IPS-18a (cell line): ENCODE measurements around the gene RPH3AL.
"Not testable (repeated sequence)": the region's sequence is repeated elsewhere in the genome, so short reads cannot be mapped to it uniquely, and the experiment has no call there.

Source experiments
- H3K27ac ChIP-seq: one replicate; pipeline ENCODE4 v1.5.1; 2013; ENCODE audit warnings: low read length
- H3K27me3 ChIP-seq: one replicate; pipeline ENCODE4 v1.6.1; 2013; ENCODE audit warnings: mild to moderate bottlenecking, low read length; ENCODE audit not compliant: control insufficient read depth, insufficient read depth
- H3K36me3 ChIP-seq: one replicate; pipeline ENCODE4 v1.6.1; 2013; ENCODE audit warnings: low read depth, low read length; ENCODE audit not compliant: control insufficient read depth
- H3K4me1 ChIP-seq: one replicate; pipeline ENCODE4 v1.6.1; 2013; ENCODE audit warnings: low read depth, low read length; ENCODE audit not compliant: control insufficient read depth
- H3K4me3 ChIP-seq: one replicate; pipeline ENCODE4 v1.5.1; 2013; ENCODE audit warnings: low read length
- H3K9ac ChIP-seq: one replicate; pipeline ENCODE4 v1.6.1; 2013; ENCODE audit warnings: mild to moderate bottlenecking, low read length, moderate library complexity
- H3K9me3 ChIP-seq: one replicate; pipeline ENCODE4 v1.6.1; 2013; ENCODE audit warnings: low read depth, low read length; ENCODE audit not compliant: control insufficient read depth

The RPH3AL gene

GRCh38 chr17:180381-181244, 172.0 kb downstream of the RPH3AL start:
- peak overlapping the region; percentile 39 for H3K4me3 ChIP-seq
- no peaks in the 10 kb centered on the region for H3K9me3 ChIP-seq
- H3K36me3 ChIP-seq: no peaks in the 10 kb centered on the region
- H3K9ac ChIP-seq: no peak overlapping the region
- H3K4me1 ChIP-seq: no peaks in the 10 kb centered on the region
- H3K27ac ChIP-seq: no peak overlapping the region
- peaks cover 73% of the 10 kb centered on the region for H3K27me3 ChIP-seq

- peak overlapping the region; percentile 39 for H3K4me3 ChIP-seq
- no peak overlapping the region for H3K9ac ChIP-seq
- peaks cover 73% of the 10 kb centered on the region for H3K27me3 ChIP-seq
- H3K9me3 ChIP-seq: no peaks in the 10 kb centered on the region
- no peak overlapping the region for H3K27ac ChIP-seq
- H3K4me1 ChIP-seq: no peaks in the 10 kb centered on the region
- no peaks in the 10 kb centered on the region for H3K36me3 ChIP-seq
Observed at GRCh38 chr17:179781-180380, 172.7 kb downstream of the RPH3AL start.

DNA sequence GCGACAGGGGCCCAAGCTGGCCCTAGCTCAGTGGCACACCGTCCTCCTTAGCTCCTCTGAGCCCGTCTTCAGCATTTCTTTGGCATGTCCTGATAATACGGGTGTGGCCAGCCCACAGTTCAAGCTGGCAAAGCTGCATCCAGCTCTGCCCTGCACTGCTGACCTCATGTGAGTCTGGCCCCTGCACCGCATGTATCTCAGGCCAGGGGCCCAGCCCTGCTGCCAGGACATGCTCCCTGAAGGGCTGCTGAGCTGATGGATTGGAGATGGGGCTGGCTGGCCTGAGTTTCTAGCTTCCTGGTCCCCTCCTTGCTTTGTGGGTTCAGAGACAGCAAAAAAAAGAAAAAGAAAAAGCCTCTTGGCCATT, 173.6 kb downstream of the RPH3AL start:
- Histone ChIP-seq H3K4me3 (no peak overlapping the region), H3K27ac (no peak overlapping the region), H3K9ac (no peak overlapping the region), H3K9me3 (no peaks in the 10 kb centered on the region), H3K36me3 (no peaks in the 10 kb centered on the region), H3K27me3 (peaks cover 65% of the 10 kb centered on the region), H3K4me1 (no peaks in the 10 kb centered on the region)

DNA sequence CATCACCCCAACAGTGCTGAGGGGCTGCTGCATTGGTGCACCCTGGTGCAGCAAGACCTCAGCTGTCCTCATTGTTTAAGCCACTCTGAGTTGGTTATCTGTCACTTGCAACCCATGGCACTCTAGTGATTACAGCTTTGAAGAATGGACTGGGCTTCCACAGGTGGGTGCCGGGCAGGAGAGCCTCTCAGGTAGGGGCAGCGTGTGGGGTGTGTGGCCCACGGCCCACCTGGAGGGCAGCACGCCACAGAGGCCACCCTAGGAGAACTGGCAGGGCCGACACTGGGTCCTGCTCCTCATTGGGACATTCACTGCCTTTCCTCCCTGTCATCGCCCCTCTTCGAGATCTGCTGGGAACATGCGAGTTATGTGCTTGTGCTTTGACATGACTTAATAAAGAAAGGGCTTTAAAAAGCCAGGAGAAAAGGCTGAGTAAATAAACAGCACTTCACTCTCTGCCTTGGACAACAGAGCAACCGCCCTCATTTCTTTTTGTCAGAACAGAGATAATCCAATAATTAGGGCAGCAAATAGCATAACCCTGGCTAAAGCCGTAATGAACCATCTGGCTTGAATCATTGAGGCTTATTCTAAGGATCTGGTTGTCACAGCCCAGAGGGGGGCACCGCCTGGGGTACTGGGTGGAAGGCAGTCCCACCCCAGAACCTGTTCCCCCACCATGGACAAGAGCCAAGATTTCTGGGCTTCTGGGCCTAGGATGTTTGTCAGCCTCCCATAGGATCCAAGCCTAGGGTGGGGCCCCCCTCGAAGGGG, 174.1 kb downstream of the RPH3AL start:
- Histone ChIP-seq H3K27me3 (peaks cover 60% of the 10 kb centered on the region), H3K4me1 (no peaks in the 10 kb centered on the region), H3K36me3 (no peaks in the 10 kb centered on the region), H3K4me3 (no peak overlapping the region), H3K9ac (no peak overlapping the region), H3K27ac (no peak overlapping the region), H3K9me3 (no peaks in the 10 kb centered on the region)

DNA sequence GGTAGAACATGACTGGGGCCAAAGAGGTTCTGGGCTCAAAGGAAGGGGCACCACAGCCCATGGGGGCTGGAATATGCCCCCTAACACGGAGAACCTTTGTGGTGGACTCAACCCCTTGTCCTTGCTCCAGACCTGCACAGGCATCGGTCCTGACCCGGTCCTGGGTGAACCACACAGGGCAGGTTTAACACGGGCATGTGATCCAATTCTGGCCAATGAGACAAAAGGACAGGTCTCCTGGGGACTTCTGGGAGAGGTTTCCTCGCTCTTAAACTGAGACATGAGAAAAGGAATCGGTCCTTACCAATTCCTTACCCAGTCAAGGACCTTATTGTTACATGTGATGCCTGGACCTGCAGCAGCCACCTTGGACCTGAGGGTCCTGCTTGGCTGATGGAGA, 174.8 kb downstream of the RPH3AL start:
- no peaks in the 10 kb centered on the region for H3K9me3 ChIP-seq
- no peak overlapping the region for H3K9ac ChIP-seq
- no peaks in the 10 kb centered on the region for H3K4me1 ChIP-seq
- no peak overlapping the region for H3K4me3 ChIP-seq
- no peak overlapping the region for H3K27ac ChIP-seq
- H3K27me3 ChIP-seq: peaks cover 52% of the 10 kb centered on the region
- no peaks in the 10 kb centered on the region for H3K36me3 ChIP-seq

- Histone ChIP-seq H3K9ac (no peak overlapping the region), H3K27me3 (peaks cover 46% of the 10 kb centered on the region), H3K36me3 (no peaks in the 10 kb centered on the region), H3K4me1 (no peaks in the 10 kb centered on the region), H3K4me3 (no peak overlapping the region), H3K27ac (no peak overlapping the region), H3K9me3 (no peaks in the 10 kb centered on the region)
Observed at GRCh38 chr17:177155-177554, 175.5 kb downstream of the RPH3AL start.

DNA sequence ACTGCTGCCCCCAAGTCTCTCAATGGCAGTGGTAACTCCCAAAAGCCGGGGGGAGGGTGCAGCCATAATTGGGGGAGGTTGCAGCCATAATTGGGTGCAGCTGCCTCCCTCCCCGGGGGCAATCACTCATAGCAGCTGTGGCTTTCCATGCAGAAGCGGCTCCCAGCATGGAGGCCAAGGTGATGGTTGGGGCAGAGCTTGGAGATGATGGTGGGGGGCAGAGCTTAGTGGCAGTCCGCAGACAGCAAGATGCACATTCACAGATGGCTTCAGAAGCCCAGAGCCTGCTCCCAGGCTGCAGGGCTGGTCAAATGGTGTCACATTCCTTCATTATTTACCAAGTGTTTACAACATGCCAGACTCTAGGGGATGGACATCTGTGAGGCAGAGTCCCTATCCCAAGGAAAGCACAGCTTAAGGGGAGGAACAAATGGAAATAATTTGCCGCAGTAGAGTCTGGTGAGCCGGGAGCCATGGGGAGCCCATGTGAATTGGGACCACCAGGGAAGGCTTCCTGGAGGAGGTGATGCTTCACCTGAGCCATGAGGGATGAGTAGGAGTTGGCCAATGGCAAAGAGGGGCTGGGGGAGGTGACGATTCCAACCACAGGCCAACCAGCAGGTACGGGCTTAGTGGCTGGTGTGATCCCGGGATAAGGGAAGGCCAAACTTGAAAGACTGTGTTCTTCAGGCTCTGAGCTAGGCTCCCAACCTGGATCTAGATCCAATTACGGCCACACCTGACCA, 179.3 kb downstream of the RPH3AL start:
- Histone ChIP-seq H3K9me3 (no peaks in the 10 kb centered on the region), H3K27ac (no peak overlapping the region), H3K4me1 (no peaks in the 10 kb centered on the region), H3K4me3 (no peak overlapping the region), H3K36me3 (no peaks in the 10 kb centered on the region), H3K27me3 (peaks cover 11% of the 10 kb centered on the region), H3K9ac (no peak overlapping the region)

DNA sequence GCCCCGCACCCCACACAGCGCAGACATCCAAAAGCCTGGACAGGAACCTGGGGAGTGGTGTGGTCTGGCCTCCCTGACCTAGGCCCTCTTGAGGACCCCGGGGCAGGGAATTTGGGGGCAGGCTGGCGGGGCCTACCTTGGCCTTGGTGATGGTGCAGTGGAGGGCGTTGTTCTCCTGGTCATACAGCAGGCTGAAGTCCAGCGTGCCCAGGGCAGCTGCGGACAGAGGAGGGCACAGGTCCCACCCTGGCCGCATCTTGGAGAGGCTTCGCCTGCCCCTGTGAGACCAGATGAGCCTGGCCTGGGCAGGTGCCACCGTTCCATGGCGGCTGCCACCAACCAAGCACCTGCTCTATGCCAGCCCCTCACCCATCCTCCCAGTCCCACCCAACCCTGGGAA, 180.2 kb downstream of the RPH3AL start:
- Histone ChIP-seq H3K36me3 (no peaks in the 10 kb centered on the region), H3K4me1 (no peaks in the 10 kb centered on the region), H3K9ac (no peak overlapping the region), H3K4me3 (no peak overlapping the region), H3K27ac (no peak overlapping the region), H3K27me3 (peaks cover 2% of the 10 kb centered on the region), H3K9me3 (no peaks in the 10 kb centered on the region)

GRCh38 chr17:171871-172270, 180.7 kb downstream of the RPH3AL start:
- no peak overlapping the region for H3K9ac ChIP-seq

DNA sequence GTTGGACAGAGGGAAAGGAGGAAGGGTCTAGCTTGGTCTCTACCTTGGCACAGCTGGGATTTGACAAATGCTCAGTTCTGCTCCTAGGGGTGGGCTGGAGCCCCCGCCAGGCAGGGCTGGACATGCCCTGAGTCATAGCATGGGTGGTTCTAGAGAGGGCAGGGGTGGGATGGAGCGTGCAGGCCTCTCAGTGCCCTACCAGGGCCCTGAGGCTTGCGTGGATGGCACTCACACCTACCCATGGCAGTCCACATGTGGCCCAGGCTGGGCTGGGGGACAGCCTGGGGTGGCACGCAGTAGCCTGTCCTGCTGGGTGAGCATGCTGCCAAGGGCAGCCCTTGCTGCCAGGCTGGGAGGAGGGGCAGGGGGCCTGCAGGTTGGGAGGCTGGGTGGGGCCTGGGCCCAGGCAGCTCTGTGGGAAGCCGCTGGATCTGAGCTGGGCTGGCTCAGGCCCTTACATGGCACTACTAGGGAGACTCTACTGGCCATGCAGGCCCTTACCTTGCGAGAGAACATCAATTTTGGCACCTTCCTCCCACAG, 182.4 kb downstream of the RPH3AL start:
- no peak overlapping the region for H3K9ac ChIP-seq
- H3K4me1 ChIP-seq: no peaks in the 10 kb centered on the region

More at GRCh38 chr17:171871-172270, 180.7 kb downstream of the RPH3AL start:
- no peaks in the 10 kb centered on the region for H3K9me3 ChIP-seq
- no peaks in the 10 kb centered on the region for H3K27me3 ChIP-seq
- no peaks in the 10 kb centered on the region for H3K36me3 ChIP-seq
- no peak overlapping the region for H3K4me3 ChIP-seq
- no peak overlapping the region for H3K27ac ChIP-seq
- H3K4me1 ChIP-seq: no peaks in the 10 kb centered on the region

GRCh38 chr17:168614-169013, 184.0 kb downstream of the RPH3AL start:
- H3K9ac ChIP-seq, H3K9me3 ChIP-seq, H3K27me3 ChIP-seq, H3K27ac ChIP-seq, H3K36me3 ChIP-seq, H3K4me3 ChIP-seq, H3K4me1 ChIP-seq: not testable (repeated sequence)

More for the DNA sequence above, 182.4 kb downstream of the RPH3AL start:
- no peaks in the 10 kb centered on the region for H3K27me3 ChIP-seq
- H3K27ac ChIP-seq: no peak overlapping the region
- no peaks in the 10 kb centered on the region for H3K36me3 ChIP-seq
- H3K4me3 ChIP-seq: no peak overlapping the region
- H3K9me3 ChIP-seq: no peaks in the 10 kb centered on the region
